Fibroblast of villous mesenchyme (primary cell): ENCODE results near the gene MAZ. TPM values are rescaled to one million over a fixed set of nuclear protein-coding genes. Genes with fewer than 3 reads are reported as not detected.

ENCODE experiments used
- DNase-seq: peaks from one replicate; pipeline ENCODE4 v3.0.0-alpha.2; 2010; ENCODE audit warnings: low read depth
- H3K4me3 ChIP-seq: 2 replicates; pipeline ENCODE4 v1.5.1; 2011; ENCODE audit warnings: low read depth, mild to moderate bottlenecking, low read length
- total RNA-seq: library from RNA; depleted of rRNA; stranded (reverse); fragments of >200 nt; gene quantifications from 2 replicates; pipeline ENCODE4 v1.2.3, GENCODE V29; 2012
- TF ChIP-seq, protein P1 (sequence below): IDR thresholded peaks from 2 replicates; pipeline ENCODE4 v1.5.1; 2012; ENCODE audit warnings: low read depth, mild to moderate bottlenecking, low read length; ENCODE audit not compliant: insufficient read depth

MAZ gene
- total RNA-seq, 1 donor: 166 TPM

DNA sequence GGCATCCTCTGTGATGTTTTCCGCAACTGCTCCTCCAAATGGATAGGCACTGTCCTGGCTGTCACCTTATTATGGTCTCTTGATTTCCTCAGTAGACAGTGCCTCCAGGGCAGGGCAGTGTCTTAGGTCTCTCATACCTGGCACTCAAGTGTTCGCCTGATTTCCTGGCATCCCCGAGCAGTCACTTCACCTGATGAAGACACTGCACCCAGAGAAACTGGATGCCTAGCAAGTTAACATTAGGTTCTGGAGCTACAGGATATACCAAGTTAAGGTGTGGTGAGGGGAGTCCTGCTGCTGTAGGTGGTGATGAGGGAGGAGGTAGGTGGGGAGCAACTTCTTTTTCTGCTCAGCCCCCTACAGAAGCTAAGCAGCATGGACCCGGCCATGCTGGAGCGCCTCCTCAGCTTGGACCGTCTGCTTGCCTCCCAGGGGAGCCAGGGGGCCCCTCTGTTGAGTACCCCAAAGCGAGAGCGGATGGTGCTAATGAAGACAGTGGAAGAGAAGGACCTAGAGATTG, 3.9 kb upstream of the MAZ start:
- TF ChIP-seq, protein P1, sequence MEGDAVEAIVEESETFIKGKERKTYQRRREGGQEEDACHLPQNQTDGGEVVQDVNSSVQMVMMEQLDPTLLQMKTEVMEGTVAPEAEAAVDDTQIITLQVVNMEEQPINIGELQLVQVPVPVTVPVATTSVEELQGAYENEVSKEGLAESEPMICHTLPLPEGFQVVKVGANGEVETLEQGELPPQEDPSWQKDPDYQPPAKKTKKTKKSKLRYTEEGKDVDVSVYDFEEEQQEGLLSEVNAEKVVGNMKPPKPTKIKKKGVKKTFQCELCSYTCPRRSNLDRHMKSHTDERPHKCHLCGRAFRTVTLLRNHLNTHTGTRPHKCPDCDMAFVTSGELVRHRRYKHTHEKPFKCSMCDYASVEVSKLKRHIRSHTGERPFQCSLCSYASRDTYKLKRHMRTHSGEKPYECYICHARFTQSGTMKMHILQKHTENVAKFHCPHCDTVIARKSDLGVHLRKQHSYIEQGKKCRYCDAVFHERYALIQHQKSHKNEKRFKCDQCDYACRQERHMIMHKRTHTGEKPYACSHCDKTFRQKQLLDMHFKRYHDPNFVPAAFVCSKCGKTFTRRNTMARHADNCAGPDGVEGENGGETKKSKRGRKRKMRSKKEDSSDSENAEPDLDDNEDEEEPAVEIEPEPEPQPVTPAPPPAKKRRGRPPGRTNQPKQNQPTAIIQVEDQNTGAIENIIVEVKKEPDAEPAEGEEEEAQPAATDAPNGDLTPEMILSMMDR: no peak
- DNase-seq: no peak
- H3K4me3 ChIP-seq: no peak overlapping the region

DNA sequence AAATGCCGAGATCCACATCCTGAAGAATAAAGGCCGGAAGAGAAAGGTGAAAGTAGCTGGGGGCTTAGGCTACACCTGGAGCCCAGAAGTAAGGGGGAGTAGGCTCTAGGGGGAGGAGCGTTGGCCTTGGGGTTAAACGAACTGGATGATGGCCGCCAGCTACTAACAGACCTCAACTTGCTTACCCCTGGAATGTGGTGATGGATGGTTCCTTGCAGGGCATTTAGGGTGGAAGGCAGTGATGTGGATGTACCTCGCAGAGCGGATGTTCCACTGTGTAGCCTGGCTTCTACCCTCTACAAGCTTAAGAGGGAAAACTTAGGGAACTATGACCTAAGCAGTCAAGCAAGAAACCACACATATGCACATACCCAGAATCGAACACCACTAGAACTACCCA, 2.3 kb upstream of the MAZ start:
- no peak overlapping the region for H3K4me3 ChIP-seq
- TF ChIP-seq, protein P1: no peak
- no peak for DNase-seq

DNA sequence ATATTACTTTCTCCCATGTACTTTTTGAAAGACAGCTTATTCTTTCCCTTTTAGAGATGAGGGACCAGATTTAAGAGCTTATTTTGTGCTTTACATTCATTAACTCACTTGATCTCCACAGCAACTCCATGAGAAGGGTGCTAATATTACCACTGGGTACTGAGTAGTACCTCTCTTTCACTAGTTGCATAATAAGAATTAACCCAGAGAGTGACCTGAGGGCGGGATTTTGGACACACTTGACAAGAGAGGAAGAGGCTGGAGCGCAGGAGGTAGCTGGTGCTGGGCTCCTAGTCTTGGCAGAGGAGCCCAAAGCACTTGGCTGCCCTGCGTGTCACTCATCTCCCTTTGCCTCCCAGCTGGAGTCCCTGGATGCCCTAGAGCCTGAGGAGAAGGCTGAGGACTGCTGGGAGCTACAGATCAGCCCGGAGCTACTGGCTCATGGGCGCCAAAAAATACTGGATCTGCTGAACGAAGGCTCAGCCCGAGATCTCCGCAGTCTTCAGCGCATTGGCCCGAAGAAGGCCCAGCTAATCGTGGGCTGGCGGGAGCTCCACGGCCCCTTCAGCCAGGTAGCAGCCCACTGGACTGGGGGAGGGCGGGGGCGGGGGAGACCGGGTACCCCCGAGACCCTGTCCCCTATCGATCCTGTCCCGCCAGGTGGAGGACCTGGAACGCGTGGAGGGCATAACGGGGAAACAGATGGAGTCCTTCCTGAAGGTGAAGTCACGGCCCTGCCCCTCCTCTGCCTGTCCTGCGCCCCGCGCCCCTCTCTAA, 1.7 kb upstream of the MAZ start:
- H3K4me3 ChIP-seq: peak overlapping the region; percentile 78
- DNase-seq: no peak
- TF ChIP-seq, protein P1: no peak

DNA sequence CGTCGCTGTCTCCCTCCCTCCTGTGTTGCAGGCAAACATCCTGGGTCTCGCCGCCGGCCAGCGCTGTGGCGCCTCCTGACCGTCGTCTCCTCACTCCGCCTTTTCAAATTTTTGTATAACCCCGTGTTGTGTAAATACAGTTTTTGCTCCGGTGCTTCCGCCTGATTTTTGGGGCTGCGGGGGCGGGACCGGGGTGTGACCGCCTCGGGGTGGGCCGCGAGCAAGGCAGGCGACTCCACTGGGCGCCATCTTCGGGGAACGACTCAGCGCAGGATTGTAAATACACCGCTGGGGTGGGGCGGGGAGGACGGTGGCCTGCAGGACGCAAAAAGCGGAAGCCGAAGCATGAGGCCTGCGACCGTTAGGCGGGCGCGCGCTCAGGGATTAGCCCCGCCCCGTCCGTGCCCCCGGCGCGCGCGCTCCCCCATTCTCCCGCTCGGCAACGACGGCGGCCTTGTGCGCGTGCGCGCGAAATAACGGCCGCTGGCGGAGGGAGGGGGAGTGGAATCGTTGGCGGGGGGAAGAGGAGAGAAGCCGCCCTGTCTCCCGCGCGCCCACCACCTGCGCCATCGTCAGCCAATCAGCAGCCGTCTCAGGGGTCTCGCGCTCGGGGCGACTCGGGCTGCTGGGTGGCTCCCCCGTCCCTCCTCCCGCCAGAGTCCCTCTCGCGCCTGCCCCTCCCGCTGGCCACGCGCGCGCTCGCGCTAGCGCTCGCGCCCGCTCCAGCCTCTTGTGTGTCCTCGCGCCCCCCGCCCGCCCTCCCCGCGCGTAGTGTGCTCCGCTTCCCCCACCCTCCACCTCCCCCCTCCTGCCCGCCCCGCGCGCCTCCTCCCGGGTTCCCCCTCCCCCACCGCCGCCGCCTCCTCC, 864 bp upstream of the MAZ start:
- DNase-seq: peak; percentile 98
- H3K4me3 ChIP-seq: peak overlapping the region; percentile 78
- TF ChIP-seq, protein P1: no peak

- TF ChIP-seq, protein P1: no peak
- DNase-seq: no peak
- H3K4me3 ChIP-seq: peak overlapping the region; percentile 68
Measured at GRCh38 chr16:29806641-29807425, 504 bp downstream of the MAZ start.
